Retina (tissue), 1 donor: ENCODE results near the gene EIF2B4.

Source experiments
- DNase-seq: peaks from one replicate; pipeline ENCODE4 v3.0.0-alpha.2; 2016

Gene EIF2B4

DNA sequence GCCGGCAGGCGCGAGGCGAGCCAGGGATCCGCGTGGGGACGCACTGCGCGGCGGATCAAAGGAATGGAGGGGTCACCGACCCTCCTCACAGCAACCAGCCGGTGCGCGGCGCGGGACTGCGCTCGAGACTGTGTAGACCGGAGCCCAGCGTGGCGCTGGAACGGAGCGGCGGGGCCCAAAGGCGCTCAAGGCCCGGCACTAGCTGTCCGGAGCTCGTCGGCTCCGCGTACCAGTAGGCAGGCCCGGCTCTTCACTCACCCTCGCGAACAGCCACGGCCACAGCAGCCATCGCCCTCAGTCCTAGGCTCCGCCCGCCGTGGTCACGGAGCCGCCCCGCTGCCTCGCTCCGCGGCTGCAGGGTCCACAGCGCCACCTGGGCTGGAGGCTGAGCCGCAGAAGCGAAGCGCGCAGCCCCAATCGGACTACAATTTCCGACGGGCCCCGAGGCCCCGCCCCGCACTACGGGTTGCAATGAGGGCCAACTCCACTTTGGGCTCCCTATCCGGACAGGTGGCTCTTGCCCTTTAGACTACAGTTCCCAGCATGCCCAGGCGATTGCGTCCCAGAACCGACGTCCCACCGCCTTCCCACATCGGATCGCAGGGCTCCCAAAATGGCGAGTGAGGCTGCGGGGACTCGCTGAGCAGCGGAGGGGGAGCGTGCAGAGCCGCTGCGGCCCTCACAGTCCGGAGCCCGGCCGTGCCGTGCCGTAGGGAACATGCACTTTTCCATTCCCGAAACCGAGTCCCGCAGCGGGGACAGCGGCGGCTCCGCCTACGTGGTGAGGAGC is at the start of gene EIF2B4, which contains the start of gene SNX17:
TSS of gene EIF2B4 (minus strand) at position 313 of the 790 bp plus-strand sequence. CDS start at position 289, 24 bp downstream.
TSS of gene SNX17 (plus strand) at position 591 of the 790 bp plus-strand sequence. CDS start at position 719, 128 bp downstream.
- DNase-seq: peak; percentile 99

DNA sequence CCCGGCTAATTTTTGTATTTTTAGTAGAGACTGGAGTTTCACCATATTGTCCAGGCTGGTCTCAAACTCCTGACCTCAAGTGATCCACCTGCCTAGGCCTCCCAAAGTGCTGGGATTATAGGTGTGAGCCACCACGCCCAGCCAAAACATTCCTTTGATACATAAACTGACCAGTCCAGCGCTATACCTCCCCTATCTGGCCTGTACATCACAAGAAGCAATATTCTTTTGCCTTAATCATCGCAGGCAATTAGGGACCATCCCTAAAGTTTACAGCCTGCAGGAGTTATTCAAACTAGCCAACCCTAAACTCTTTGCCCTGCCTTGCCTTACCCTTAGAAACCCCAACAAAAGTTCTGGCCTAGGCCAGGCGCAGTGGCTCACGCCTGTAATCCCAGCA is 46.0 kb upstream of the EIF2B4 start:
- no peak for DNase-seq

DNA sequence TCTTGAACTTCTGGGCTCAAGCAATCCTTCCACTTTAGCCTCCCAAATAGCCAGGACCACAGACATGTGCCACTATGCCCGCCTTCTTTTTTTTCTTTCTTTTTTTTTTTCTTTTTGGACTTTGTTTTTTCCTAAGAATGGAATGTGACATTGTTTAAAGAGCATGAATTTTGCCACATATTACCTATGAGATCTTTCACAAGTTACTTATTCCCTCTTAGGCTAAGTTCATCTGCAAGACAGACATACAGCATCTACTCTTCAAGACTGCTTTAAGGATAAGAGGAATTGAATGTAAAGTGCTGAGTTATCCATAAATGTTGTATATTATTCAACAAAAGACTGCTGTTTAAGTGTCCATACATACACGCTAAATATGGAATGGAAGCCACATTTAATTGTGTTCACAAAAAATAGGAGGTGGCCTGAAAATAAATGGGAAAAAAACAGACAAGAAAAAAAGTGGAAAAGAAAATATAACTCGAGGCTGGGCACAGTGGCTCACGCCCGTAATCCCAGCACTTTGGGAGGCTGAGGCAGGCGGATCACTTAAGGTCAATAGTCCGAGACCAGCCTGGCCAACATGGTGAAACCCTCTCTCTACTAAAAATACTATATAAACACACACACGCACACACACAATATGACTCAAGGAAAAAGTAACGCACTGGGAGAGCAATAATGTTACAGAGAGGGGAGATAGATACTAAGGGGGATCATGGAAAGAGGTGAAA is 42.4 kb upstream of the EIF2B4 start:
- no peak for DNase-seq

DNA sequence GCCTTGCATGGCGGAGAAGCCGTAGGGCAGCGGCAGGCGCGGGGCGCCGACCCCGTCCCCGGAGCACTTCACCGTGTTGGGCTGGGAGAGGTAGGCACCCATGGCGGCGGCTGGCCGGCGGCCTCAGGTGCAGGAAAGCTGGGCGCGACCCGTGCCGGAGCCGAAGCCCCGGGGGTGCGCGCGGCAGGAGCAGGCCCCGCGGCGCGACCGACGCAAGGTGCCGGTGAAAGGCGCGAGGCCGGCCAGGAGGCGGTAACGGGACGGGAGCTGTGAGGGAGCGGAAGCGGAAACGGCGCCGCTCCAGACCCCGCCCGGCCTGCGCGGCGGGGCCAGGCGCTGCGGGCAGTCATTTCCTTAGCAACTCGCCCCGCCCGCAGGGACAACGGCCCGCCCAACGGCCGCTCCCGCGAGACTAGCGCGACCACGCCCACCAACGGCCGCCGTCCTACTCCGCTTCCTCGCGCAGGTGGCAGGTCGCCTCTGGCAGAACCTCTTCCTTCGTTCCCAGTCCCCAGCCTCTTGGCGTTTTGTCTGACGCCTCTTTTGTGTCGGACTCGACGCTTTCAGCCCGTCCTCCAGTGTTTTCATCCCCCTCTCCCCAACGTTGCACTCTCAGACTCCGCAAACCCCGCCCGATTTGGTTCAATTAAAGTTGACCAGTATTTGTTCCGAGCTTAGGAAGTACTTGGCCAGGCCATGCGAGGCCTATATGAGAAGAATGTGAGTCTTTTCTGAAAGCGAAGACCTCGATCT is 39.4 kb upstream of the EIF2B4 start, which contains the start of gene PPM1G:
TSS of gene PPM1G (minus strand) at position 271 of the 753 bp plus-strand sequence. CDS start at position 102, 169 bp downstream.
- peak; percentile 97 for DNase-seq

DNA sequence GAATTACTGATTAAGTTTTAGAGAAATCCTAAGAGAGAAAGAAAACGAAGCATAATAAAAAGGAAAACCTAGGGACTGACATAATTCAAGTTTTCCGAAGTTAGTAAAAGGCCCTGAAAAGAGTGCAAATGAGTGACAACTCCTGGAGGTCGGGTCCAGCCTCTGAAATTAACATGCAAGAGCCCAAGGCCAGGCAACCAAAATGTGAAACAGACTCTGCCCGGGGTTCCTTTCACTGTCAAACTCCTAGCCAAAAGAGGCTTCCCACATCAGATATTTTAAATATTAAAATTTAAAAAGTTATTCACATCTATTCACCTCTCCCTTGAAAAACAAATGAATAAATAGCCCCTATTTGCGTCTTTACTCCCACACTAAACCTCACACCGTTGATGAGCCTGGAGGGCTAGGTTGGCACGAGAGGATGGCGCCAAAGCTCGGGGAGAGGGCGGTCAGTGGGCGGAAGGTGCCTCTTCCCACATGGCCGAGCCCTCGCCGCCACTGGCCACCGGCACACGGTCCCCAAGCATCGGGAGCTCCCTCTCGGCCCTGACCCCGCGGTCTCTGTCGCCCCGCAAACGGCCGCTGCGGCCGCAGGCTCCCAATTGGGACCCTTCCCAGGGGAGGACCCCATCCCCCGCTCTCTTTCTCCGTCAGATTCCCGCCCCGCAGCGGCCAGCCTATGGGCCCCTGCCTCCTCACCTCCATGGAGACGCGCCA is 38.6 kb upstream of the EIF2B4 start:
- no peak for DNase-seq

DNA sequence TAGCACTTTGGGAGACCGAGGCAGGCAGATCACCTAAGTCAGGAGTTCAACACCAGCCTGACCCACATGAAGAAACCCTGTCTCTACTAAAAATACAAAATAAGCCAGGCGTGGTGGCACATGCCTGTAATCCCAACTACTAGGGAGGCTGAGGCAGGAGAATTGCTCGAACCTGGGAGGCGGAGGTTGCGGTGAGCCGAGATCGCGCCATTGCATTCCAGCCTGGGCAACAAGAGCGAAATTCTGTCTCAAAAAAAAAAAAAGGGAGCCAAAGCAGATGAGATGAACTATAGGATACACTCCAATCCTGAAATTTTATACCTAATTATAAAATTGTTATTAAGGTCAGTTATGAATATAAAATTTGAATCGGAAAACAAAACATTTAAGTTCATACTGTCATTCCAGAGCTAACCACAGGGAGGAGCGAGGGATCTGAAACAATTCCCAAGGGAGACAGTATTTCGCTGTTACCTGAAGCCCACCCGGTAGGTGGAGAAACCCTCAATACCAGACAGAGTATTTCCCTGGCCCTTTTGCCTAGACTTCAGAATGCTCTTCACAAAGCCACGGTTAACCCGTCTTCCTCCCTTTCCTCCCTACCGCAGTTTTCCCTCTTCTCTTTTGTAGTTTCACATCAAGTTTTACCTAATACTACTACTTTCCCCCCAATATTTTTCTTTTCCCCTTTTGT is 37.8 kb upstream of the EIF2B4 start:
- peak; percentile 38 for DNase-seq

DNA sequence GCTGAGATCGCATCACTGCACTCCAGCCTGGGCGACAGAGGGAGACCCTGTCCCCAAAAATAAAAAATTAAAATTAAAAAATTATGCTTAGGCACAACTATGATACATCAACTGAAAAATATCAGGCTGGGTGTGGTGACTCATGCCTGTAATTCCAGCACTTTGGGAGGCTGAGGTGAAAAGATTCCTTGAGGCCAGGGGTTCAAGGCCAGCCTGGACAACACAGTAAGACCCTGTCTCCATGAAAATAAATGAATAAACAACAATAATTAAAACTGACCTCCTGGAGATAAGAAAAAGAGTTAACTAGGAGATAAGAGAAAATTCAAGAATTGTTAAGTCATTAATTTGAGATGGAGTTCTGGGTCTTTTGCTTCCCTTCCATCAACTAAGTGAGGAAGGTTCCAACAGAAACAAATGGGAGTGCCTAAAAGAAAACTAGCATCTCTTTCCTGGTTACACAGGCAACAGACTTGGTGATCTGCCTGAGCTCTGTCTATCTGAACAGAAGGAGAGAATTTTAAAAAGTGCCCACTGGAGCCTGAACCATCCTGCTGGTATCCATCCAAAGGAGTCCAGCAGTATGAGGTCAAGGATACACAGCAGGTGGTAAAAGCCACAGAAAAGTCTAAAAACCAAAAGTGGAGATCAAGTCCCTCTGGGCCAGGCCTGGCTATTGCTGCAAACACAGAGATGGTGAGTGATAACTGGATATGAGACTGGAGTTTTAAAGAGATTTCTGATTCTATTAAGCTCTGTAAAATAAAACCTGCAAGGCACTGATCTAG is 30.4 kb upstream of the EIF2B4 start:
- no peak for DNase-seq

DNA sequence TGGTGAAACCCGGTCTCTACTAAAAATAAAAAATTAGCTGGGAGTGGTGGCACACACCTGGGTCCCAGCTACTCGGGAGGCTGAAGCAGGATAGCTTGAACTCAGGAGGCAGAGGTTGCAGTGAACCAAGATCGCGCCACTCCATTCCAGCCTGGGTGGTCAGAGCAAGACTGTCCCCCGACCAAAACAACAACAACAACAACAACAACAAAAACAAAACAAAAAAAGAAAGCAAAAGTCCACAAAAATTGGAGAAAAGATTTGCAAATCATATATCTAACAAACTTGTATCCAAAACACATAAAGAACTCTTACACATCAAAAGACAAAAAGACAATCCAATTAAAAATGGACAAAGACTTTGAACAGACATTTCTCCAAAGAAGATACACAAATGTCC is 28.8 kb upstream of the EIF2B4 start:
- no peak for DNase-seq

DNA sequence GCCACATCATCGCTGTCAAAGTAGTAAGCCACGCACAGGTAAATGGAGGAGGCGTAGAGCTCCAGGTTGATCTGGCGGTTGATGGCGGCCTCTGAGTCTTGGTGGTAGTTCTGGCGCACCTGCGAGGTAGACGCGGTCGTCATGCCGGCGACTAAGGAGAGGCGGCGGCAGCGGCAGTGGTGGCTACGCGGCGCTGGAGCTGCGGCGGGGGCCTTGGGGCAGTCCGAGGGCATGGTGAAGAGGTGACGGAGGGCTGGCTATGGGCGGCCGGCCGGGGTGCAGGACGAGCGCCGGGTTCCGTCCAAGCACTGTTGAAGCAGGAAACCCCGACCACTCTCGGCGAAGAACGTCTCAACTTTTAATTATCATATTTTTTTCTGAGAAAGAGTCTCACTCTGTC is 23.1 kb upstream of the EIF2B4 start:
- DNase-seq: no peak

DNA sequence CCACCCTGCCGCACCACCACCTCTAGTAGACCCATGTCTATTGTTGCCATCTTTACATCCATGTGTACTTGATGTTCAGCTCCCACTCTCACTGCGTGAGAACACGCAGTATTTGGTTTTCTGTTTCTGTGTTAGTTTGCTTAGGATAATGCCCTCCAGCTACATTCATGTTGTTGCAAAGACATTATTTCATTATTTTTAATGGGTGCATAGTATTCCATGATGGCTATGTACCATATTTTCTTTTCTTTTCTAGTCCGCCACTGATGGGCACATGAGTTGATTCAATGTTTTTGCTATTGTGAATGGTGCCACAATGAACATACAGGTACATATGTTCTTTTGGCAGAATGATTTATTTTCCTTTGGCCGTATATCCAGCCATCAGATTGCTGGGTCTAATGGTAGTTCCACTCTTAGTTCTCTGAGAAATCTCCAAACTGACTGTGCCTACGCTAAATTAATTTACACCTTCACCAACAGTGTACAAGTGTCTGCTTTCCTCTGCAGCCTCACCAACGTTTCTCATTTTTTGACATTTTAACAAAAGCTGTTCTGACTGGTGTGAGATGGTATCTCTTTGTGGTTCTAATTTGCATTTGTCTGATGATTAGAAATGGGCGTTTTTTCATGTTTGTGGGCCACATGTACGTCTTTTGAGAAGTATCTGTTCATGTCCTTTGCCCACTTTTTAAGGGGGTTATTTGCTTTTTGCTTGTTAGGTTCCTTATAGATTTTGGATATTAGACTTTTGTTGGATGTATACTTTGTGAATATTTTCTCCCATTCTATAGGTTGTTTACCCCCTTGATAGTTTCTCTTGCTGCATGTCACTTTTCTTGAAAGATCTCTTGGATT is 20.9 kb upstream of the EIF2B4 start:
- DNase-seq: no peak

DNA sequence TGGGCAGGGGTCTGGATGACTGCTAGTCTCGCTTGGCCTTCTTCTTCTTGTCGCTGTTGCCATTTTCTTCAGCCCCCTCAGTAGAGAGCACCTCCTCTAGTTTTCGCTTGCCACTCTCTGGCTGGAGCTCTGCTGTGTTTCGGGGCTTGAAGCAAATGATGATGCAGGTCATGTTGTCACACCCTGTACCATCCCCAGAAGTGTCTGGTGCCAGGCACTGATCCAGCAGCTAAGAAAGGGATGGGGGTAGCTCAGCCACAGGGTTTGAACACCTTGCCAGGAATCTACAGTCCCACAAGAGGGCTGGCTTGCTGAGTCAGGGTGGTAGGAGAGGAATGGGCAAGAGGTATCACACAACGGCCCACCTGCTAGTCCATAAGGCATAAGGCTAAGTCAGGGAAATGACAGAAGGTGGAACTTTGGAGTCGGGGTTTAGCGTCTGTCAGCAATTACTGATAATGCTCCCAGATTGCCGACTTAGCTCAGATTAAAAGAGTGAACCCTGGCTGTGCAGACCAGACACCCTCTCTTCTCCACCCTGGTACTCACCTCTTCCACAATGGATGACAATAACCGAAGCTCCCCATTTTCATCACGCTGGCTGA is 11.5 kb upstream of the EIF2B4 start:
- no peak for DNase-seq

DNA sequence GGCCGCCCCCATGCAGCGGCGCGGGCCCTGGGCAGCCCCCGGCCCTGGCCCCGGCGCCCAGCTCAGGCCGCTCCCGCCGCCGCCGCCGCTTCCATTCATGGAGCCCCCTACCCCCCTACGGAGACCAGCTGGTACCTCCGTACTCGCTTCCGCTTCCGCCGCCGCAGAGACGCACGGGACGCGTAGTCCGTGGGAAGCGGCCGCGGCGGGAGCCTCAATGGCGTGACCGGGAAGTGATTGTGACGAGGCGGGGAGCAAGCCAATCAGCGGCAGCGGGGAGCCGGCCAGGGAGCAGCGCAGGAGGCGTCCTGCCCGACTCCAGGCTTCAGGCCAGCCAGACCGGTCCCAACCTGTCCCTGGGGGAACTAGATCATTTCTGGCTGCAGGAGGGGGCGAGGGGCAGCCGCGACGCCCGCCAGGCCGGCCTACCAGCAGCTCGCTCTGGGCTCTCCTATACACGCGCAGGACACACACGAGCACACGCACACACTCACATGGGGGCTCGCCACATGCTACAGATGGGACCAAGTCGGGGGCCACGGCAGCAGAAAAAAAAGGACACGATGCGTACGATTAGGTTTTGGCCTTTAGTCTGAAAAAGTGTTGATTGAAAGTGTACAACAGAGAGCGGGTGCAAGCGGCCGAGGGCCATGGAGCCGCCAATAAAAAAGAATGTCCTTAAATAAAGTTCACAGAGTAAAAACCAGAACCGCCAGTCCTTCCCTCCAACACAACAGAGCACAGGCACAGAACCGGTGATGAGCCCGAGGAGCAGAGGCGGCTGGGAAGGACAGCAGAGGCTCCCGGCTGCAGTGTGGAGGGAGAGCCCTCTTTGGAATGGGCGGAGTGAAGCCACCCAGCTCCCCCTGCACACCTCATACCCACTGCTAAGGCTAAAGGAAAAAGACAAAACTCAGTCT is 10.7 kb upstream of the EIF2B4 start, which contains the start of gene ZNF513:
TSS of gene ZNF513 (minus strand) at position 109 of the 920 bp plus-strand sequence. CDS start 208 bp downstream, outside the sequence.
- peak; percentile 94 for DNase-seq

DNA sequence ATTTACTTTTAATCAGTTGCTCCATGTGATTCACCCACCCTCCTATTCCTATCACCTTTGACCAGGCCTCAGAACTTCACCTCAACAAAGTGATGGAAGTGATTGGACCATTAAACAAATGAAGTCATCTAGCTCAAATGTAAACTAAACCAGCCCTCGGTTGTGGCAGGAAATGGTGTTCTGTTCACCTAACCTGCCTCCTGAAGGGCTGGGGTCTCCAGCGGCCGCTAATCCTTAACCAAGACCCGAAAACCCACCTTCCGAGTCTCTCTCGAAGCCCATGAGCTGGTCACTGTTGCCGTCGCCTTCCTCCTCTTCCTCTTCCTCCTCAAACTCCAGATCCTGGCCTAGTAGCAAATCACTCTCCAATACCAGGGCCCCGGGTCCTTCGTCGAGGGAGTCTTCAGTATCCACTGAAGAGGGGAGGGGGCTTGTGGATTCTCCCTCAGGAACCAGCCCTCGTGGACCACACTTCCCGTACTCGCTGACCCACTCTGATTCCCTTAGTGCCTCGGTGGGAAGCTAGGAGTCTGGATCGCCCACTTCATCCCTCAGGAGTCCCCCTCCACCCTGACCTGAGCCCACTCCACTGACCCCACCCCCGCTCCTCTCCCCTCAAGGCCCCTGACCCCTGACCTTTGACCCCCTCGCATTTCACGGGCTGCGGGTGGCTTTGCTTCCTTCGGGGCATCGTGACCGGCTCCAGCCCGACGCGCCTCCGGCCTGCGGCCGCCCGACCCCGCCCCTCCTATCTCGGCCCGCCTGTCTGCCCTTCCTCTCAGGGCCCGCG is 9.9 kb upstream of the EIF2B4 start:
- DNase-seq: peak; percentile 60

DNA sequence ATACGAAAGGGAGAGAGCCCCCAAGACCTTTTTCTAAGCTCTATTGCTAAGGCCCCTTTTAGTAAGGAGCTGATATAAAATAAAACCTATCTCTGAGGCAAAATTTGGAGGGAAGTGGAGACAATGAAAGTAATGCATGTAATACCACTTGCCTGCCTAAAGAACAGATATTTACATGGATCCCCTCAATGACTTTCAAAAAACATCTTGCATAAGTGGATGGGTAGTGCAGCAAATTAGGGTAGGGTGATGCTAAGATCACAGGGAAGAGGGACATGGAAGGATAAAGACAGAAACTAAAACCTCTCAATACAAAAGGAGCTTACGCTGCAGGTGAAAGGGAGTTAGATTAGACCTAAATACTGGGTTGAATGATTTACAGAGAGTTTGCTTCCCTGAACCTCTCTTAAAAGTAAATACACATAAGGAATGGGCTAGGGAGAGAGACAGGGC is 9.3 kb upstream of the EIF2B4 start:
- DNase-seq: no peak

DNA sequence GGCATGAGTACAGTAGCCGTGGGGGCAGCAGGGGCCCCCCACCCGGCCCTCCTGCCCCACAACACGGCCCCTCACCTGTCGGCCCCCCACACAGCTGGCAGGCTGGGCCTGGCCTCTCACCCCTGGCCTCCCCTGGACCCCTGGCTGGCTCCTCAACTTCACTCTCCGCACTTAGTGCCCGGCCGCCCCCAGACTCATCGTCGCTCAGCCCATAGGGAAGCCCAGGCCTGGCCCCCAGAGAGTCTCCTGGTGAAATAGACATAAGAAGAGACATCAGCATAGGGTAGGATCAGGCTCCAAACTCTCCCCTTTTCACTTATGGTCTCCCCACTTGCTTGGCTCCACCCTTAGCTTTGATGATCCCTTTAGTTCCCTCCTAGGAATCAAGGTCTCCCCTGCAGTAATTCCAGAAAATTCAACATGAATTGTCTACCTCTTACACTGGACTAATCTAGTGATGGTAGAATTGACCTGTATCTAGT is 8.7 kb upstream of the EIF2B4 start:
- no peak for DNase-seq

DNA sequence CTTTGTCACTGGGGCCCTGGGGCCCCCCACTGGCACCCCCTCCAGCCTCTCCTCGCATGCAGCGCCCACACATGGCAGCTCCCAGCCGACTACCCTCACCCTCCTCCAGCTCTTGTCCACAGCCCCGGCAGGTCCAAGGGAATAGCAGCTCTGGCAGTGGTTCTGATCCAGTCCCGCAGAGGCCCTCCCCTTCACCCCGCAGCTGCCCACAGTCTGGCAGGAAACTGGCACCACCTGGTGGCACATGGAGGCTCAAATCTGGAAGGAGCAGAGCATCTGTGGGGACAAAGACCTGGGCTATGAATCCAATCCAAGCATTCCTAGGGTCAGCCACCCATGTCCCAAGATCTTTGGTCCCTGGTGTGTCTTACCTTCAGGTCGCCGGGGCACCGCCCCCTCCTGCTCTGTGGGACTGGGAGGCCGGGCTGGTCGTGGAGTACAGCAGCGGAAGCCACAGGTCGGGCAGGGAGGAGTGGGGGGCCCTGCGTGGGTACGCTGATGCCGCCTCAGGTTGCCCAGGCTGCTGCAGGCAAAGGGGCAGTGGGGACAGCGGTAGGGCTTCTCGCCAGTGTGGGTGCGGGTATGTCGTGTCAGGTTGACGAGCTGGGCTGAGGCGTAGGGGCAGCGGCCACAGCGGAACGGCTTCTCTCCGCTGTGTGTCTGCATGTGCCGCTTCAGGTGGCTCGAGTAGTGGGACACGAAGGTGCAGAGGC is 8.1 kb upstream of the EIF2B4 start:
- no peak for DNase-seq
